ENCODE results near the gene PPP1R36.

DNA sequence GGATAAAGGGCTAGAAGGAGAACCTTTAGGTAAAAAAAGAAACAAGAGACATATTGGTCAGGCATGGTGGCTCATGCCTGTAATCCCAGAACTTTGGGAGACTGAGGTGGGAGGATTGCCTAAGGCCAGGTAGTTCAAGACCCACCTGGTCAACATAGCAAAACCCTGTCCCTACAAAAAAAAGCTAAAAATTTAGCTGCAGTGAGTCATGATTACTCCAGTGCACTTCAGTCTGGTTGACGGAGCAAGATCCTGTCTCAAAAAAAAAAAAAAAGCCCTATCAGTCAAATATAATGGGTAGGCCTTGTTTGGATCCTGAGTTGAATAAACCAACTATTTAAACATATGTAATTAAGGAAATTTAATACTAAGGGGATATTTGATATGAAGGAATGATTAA is 54.2 kb downstream of the PPP1R36 start:
- TF ChIP-seq EZH2phosphoT487 (IDR thresholded peaks at IDR 0.05; ENCODE audit: low read length) (no peak), EZH2 (optimal IDR thresholded peaks at IDR 0.05; ENCODE audit: low read depth, low read length) (no peak)
- TF ChIP-seq, protein P1, sequence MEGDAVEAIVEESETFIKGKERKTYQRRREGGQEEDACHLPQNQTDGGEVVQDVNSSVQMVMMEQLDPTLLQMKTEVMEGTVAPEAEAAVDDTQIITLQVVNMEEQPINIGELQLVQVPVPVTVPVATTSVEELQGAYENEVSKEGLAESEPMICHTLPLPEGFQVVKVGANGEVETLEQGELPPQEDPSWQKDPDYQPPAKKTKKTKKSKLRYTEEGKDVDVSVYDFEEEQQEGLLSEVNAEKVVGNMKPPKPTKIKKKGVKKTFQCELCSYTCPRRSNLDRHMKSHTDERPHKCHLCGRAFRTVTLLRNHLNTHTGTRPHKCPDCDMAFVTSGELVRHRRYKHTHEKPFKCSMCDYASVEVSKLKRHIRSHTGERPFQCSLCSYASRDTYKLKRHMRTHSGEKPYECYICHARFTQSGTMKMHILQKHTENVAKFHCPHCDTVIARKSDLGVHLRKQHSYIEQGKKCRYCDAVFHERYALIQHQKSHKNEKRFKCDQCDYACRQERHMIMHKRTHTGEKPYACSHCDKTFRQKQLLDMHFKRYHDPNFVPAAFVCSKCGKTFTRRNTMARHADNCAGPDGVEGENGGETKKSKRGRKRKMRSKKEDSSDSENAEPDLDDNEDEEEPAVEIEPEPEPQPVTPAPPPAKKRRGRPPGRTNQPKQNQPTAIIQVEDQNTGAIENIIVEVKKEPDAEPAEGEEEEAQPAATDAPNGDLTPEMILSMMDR (IDR thresholded peaks at IDR 0.05; ENCODE audit: low read length): no peak
